MM.1S (cell line): Measurements from ENCODE around the gene C16orf95.

Experiments used
- EZH2 ChIP-seq: fragments of 300-600 bp; sonication (generic); optimal IDR thresholded peaks from 2 replicates; pipeline ENCODE3; 2017; ENCODE audit warnings: low read depth, mild to moderate bottlenecking, antibody characterized with exemption, low read length, mixed read lengths
- TF ChIP-seq, protein P1 (sequence below): fragments of 300-600 bp; sonication (generic); IDR thresholded peaks from 2 replicates; pipeline ENCODE4 v1.5.1; 2016; ENCODE audit warnings: antibody characterized with exemption, low read length, mixed read lengths

DNA sequence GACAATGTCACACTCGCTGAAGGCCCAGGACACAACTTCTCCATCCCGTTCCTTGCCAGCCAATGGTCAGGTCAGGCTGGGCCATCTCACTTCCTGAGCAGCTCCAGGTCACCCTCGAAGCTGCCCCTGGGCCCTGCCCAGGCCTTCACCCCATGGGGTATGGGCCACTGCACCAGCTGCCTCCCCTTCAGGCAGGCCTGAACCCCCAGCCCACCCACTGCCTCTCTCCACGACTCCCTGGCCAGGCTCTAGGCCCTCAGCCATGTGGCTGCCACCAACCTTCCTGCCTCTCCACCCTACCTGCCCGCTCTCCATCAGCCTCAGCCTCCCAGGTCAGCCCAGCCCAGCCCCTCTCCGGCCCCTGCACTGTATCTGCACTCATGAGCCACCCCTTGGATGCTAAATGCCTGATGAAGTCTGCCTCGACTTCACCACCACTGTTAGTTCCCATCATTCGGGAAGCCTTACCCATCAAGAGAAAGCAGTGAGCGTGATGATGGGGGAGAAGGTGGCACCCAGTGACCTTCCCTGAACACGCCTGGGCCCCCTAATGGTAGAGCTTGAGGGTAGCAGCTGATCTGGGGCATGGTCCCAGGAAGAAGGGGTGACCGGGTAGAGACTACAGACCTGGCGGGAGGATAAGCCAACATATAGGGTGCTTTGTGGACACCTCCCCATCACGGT, 30.9 kb upstream of the C16orf95 start:
- no peak for TF ChIP-seq EZH2
- TF ChIP-seq, protein P1, sequence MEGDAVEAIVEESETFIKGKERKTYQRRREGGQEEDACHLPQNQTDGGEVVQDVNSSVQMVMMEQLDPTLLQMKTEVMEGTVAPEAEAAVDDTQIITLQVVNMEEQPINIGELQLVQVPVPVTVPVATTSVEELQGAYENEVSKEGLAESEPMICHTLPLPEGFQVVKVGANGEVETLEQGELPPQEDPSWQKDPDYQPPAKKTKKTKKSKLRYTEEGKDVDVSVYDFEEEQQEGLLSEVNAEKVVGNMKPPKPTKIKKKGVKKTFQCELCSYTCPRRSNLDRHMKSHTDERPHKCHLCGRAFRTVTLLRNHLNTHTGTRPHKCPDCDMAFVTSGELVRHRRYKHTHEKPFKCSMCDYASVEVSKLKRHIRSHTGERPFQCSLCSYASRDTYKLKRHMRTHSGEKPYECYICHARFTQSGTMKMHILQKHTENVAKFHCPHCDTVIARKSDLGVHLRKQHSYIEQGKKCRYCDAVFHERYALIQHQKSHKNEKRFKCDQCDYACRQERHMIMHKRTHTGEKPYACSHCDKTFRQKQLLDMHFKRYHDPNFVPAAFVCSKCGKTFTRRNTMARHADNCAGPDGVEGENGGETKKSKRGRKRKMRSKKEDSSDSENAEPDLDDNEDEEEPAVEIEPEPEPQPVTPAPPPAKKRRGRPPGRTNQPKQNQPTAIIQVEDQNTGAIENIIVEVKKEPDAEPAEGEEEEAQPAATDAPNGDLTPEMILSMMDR = no peak
